Measurements from ENCODE around the gene GTF2IRD1.
"Not testable (repeated sequence)": the region's sequence is repeated elsewhere in the genome, so short reads cannot be mapped to it uniquely, and the experiment has no call there.

DNA sequence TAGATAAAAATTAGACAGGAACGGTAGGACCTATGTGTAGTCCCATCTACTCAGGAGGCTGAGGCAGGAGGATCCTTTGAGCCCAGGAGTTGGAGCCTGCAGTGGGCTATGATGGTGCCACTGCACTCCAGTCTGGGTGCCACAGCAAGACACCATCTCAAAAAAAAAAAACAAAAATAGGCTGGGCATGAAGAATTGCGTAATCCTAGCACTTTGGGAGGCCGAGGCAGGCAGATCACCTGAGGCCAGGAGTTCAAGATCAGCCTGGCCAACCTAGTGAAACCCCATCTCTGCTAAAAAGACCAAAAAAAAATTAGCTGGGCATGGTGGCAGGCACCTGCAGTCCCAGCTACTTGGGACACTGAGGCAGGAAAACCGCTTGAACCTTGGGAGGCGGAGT lies 88.2 kb downstream of the GTF2IRD1 start:
- TF ChIP-seq EZH2phosphoT487 (IDR thresholded peaks at IDR 0.05; ENCODE audit: borderline replicate concordance, low read length); EZH2 (IDR thresholded peaks at IDR 0.05; ENCODE audit: low read length, unreplicated experiment): not testable (repeated sequence)
- TF ChIP-seq, protein P1, sequence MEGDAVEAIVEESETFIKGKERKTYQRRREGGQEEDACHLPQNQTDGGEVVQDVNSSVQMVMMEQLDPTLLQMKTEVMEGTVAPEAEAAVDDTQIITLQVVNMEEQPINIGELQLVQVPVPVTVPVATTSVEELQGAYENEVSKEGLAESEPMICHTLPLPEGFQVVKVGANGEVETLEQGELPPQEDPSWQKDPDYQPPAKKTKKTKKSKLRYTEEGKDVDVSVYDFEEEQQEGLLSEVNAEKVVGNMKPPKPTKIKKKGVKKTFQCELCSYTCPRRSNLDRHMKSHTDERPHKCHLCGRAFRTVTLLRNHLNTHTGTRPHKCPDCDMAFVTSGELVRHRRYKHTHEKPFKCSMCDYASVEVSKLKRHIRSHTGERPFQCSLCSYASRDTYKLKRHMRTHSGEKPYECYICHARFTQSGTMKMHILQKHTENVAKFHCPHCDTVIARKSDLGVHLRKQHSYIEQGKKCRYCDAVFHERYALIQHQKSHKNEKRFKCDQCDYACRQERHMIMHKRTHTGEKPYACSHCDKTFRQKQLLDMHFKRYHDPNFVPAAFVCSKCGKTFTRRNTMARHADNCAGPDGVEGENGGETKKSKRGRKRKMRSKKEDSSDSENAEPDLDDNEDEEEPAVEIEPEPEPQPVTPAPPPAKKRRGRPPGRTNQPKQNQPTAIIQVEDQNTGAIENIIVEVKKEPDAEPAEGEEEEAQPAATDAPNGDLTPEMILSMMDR (conservative IDR thresholded peaks at IDR 0.05; ENCODE audit: low read depth, low read length), result not testable (repeated sequence)

All from PC-3 (cell line).